ENCODE data around the gene ACMSD. TPM values are rescaled to one million over a fixed set of nuclear protein-coding genes. Genes with fewer than 3 reads are reported as not detected.

ACMSD gene
- total and polyA plus RNA-seq, 2 of the 13 experiments (the other 11 are each of a cell fraction or from before 2014, with no cell fraction given) = not detected

- TF ChIP-seq NONO (IDR thresholded peaks at IDR 0.05) = no peak
- 0 out of 2 replicates have a peak, but pooled peaks have one; percentile 8 for TF ChIP-seq NONO (CRISPR knock-in tag; conservative IDR thresholded peaks at IDR 0.05)
- TF ChIP-seq THYN1 (CRISPR knock-in tag; IDR thresholded peaks at IDR 0.05; ENCODE audit: borderline replicate concordance, low read depth) = no peak
- no peak for TF ChIP-seq BORCS8-MEF2B (CRISPR knock-in tag; IDR thresholded peaks at IDR 0.05)
- no peak for TF ChIP-seq ZNF451 (CRISPR knock-in tag; IDR thresholded peaks at IDR 0.05)
- no peak for TF ChIP-seq TFDP1 (CRISPR knock-in tag; IDR thresholded peaks at IDR 0.05; ENCODE audit: borderline replicate concordance)
- no peak for TF ChIP-seq ZNF441 (CRISPR knock-in tag; IDR thresholded peaks at IDR 0.05; ENCODE audit: borderline replicate concordance)
- TF ChIP-seq ZNF557 (CRISPR knock-in tag; IDR thresholded peaks at IDR 0.05) = no peak
- TF ChIP-seq CERS6 (CRISPR knock-in tag; IDR thresholded peaks at IDR 0.05) = no peak
- TF ChIP-seq KMT2A (CRISPR knock-in tag; IDR thresholded peaks at IDR 0.05) = no peak
- no peak for TF ChIP-seq FOXP1 (IDR thresholded peaks at IDR 0.05)
- 0 out of 2 replicates have a peak, but pooled peaks have one; percentile 6 for TF ChIP-seq FOXP1 (CRISPR knock-in tag; IDR thresholded peaks at IDR 0.05)
- no peak for TF ChIP-seq ELK4 (CRISPR knock-in tag; IDR thresholded peaks at IDR 0.05; ENCODE audit: borderline replicate concordance)
- no peak for TF ChIP-seq ZBTB34 (CRISPR knock-in tag; IDR thresholded peaks at IDR 0.05)
- no peak for TF ChIP-seq CTCF (CRISPR knock-in tag; IDR thresholded peaks at IDR 0.05)
- TF ChIP-seq TGIF2 (CRISPR knock-in tag; IDR thresholded peaks at IDR 0.05) = no peak
- no peak for TF ChIP-seq GRHL1 (CRISPR knock-in tag; conservative IDR thresholded peaks at IDR 0.05)
- no peak for TF ChIP-seq SMARCE1 (IDR thresholded peaks at IDR 0.05; ENCODE audit: borderline replicate concordance)
- peak; percentile 44; the same call in 1 of the 2 replicates for TF ChIP-seq ETV6 (CRISPR knock-in tag; conservative IDR thresholded peaks at IDR 0.05)
- TF ChIP-seq SYNCRIP (IDR thresholded peaks at IDR 0.05; ENCODE audit: insufficient read depth, low read depth, low read length) = no peak
- TF ChIP-seq ZC3H4 (CRISPR knock-in tag; IDR thresholded peaks at IDR 0.05; ENCODE audit: borderline replicate concordance) = no peak
- no peak for TF ChIP-seq CBFB (CRISPR knock-in tag; IDR thresholded peaks at IDR 0.05)
- no peak for TF ChIP-seq ZNF746 (CRISPR knock-in tag; IDR thresholded peaks at IDR 0.05)
These were observed 79.0 kb downstream of the ACMSD start (continued) for GRCh38 chr2:134917360-134917865.
